T-helper 17 cell (primary cell): Measurements from ENCODE around the gene SCG2. TPM values are rescaled to one million over a fixed set of nuclear protein-coding genes. Genes with fewer than 3 reads are reported as not detected.

ENCODE experiments used
- ATAC-seq: fragments of 150-1000 bp; cut with Tn5 transposase; 2 replicates; pipeline ENCODE4 v1.10.0; 2021; ENCODE audit warnings: mild to moderate bottlenecking, moderate library complexity
- DNase-seq, 3 donors: peaks; one replicate each; pipeline versions ENCODE4 v3.0.0 to v3.0.0-alpha.2; 2020 to 2021
- H3K9me3 ChIP-seq: one replicate; pipeline ENCODE4 v1.7.0; 2013; ENCODE audit warnings: low read length, mild to moderate bottlenecking; ENCODE audit not compliant: control insufficient read depth, poor library complexity, severe bottlenecking
- H3K27ac Mint-ChIP-seq: one replicate; pipeline ENCODE4 v1.8.0; 2022; ENCODE audit warnings: mild to moderate bottlenecking, moderate library complexity, mixed read lengths
- H3K27me3 Mint-ChIP-seq: one replicate; pipeline ENCODE4 v1.8.0; 2022; ENCODE audit warnings: mixed read lengths
- H3K36me3 Mint-ChIP-seq: one replicate; pipeline ENCODE4 v1.8.0; 2022; ENCODE audit warnings: low read depth, mixed read lengths
- H3K4me1 Mint-ChIP-seq: one replicate; pipeline ENCODE4 v1.8.0; 2022; ENCODE audit warnings: mild to moderate bottlenecking, mixed read lengths
- H3K4me3 Mint-ChIP-seq: one replicate; pipeline ENCODE4 v1.8.0; 2022; ENCODE audit warnings: mild to moderate bottlenecking, moderate library complexity, mixed read lengths
- total RNA-seq, 4 donors: library from RNA in 2 of 4; stranded (reverse) in 2 of 4; gene quantifications; one replicate each; pipeline ENCODE4 v1.2.3 and lab custom pipeline; 2022 to 2026

Gene SCG2
- total RNA-seq, 2 donors from 2014 or later, result not detected

- peaks cover 4% of the 10 kb centered on the region for H3K9me3 ChIP-seq
- ATAC-seq (no peak), DNase-seq (no peak)
- Mint-ChIP-seq H3K27me3 (peaks cover 18% of the 10 kb centered on the region), H3K27ac (no peak overlapping the region), H3K4me3 (no peak overlapping the region), H3K36me3 (no peaks in the 10 kb centered on the region), H3K4me1 (no peaks in the 10 kb centered on the region)
These were observed 23.5 kb upstream of the SCG2 start for GRCh38 chr2:223625652-223626051.

GRCh38 chr2:223621901-223622300, 19.7 kb upstream of the SCG2 start:
- Mint-ChIP-seq H3K36me3 (no peaks in the 10 kb centered on the region), H3K4me1 (no peaks in the 10 kb centered on the region), H3K4me3 (no peak overlapping the region), H3K27me3 (peaks cover 30% of the 10 kb centered on the region), H3K27ac (no peak overlapping the region)
- ATAC-seq, result no peak
- no peak for DNase-seq
- H3K9me3 ChIP-seq, result peaks cover 4% of the 10 kb centered on the region

GRCh38 chr2:223619486-223620129, 17.4 kb upstream of the SCG2 start:
- peaks cover 4% of the 10 kb centered on the region for H3K9me3 ChIP-seq
- DNase-seq (no peak), ATAC-seq (no peak)
- Mint-ChIP-seq H3K36me3 (no peaks in the 10 kb centered on the region), H3K4me1 (no peaks in the 10 kb centered on the region), H3K27me3 (peaks cover 45% of the 10 kb centered on the region), H3K4me3 (no peak overlapping the region), H3K27ac (no peak overlapping the region)

- ATAC-seq, result no peak
- peaks cover 4% of the 10 kb centered on the region for H3K9me3 ChIP-seq
- no peak for DNase-seq
- Mint-ChIP-seq H3K27me3 (peaks cover 55% of the 10 kb centered on the region), H3K27ac (no peak overlapping the region), H3K4me3 (no peak overlapping the region), H3K36me3 (no peaks in the 10 kb centered on the region), H3K4me1 (no peaks in the 10 kb centered on the region)
These were observed 16.2 kb upstream of the SCG2 start for GRCh38 chr2:223618172-223619035.

- peaks cover 49% of the 10 kb centered on the region for H3K27me3 Mint-ChIP-seq
- H3K4me1 Mint-ChIP-seq, result no peaks in the 10 kb centered on the region
- no peak overlapping the region for H3K27ac Mint-ChIP-seq
- H3K9me3 ChIP-seq, result no peaks in the 10 kb centered on the region
- no peak for ATAC-seq
- DNase-seq, result no peak
- no peaks in the 10 kb centered on the region for H3K36me3 Mint-ChIP-seq
- no peak overlapping the region for H3K4me3 Mint-ChIP-seq
These were observed 12.4 kb upstream of the SCG2 start for GRCh38 chr2:223614534-223614933.

- DNase-seq (no peak), ATAC-seq (no peak)
- no peaks in the 10 kb centered on the region for H3K9me3 ChIP-seq
- Mint-ChIP-seq H3K4me1 (no peaks in the 10 kb centered on the region), H3K4me3 (no peak overlapping the region), H3K36me3 (no peaks in the 10 kb centered on the region), H3K27me3 (peaks cover 42% of the 10 kb centered on the region), H3K27ac (no peak overlapping the region)
These were observed 11.1 kb upstream of the SCG2 start for GRCh38 chr2:223613017-223613950.

GRCh38 chr2:223612501-223612900, 10.3 kb upstream of the SCG2 start:
- H3K4me1 Mint-ChIP-seq, result no peaks in the 10 kb centered on the region
- H3K4me3 Mint-ChIP-seq, result no peak overlapping the region
- H3K9me3 ChIP-seq, result no peaks in the 10 kb centered on the region
- H3K36me3 Mint-ChIP-seq, result no peaks in the 10 kb centered on the region
- H3K27ac Mint-ChIP-seq, result no peak overlapping the region
- peaks cover 35% of the 10 kb centered on the region for H3K27me3 Mint-ChIP-seq
- ATAC-seq (no peak), DNase-seq (no peak)

- ATAC-seq (no peak), DNase-seq (no peak)
- peaks cover 34% of the 10 kb centered on the region for H3K27me3 Mint-ChIP-seq
- H3K36me3 Mint-ChIP-seq, result no peaks in the 10 kb centered on the region
- no peaks in the 10 kb centered on the region for H3K9me3 ChIP-seq
- H3K4me3 Mint-ChIP-seq, result no peak overlapping the region
- no peak overlapping the region for H3K27ac Mint-ChIP-seq
- H3K4me1 Mint-ChIP-seq, result no peaks in the 10 kb centered on the region
These were observed 8.9 kb upstream of the SCG2 start for GRCh38 chr2:223611061-223611460.

- Mint-ChIP-seq H3K27me3 (peaks cover 13% of the 10 kb centered on the region), H3K4me3 (no peak overlapping the region), H3K27ac (no peak overlapping the region), H3K4me1 (no peaks in the 10 kb centered on the region), H3K36me3 (no peaks in the 10 kb centered on the region)
- no peaks in the 10 kb centered on the region for H3K9me3 ChIP-seq
- DNase-seq, result no peak
- no peak for ATAC-seq
These were observed 5.3 kb upstream of the SCG2 start for GRCh38 chr2:223607476-223607875.

- ATAC-seq, result no peak
- H3K27me3 Mint-ChIP-seq, result peaks cover 13% of the 10 kb centered on the region
- no peak for DNase-seq
- no peaks in the 10 kb centered on the region for H3K4me1 Mint-ChIP-seq
- H3K27ac Mint-ChIP-seq, result no peak overlapping the region
- H3K36me3 Mint-ChIP-seq, result no peaks in the 10 kb centered on the region
- no peaks in the 10 kb centered on the region for H3K9me3 ChIP-seq
- no peak overlapping the region for H3K4me3 Mint-ChIP-seq
These were observed 4.8 kb upstream of the SCG2 start for GRCh38 chr2:223606946-223607345.

- H3K36me3 Mint-ChIP-seq, result no peaks in the 10 kb centered on the region
- peaks cover 13% of the 10 kb centered on the region for H3K27me3 Mint-ChIP-seq
- H3K27ac Mint-ChIP-seq, result no peak overlapping the region
- no peak overlapping the region for H3K4me3 Mint-ChIP-seq
- no peak for DNase-seq
- H3K4me1 Mint-ChIP-seq, result no peaks in the 10 kb centered on the region
- no peak for ATAC-seq
- H3K9me3 ChIP-seq, result no peaks in the 10 kb centered on the region
These were observed 2.1 kb upstream of the SCG2 start for GRCh38 chr2:223604231-223604630.

- ATAC-seq, result no peak
- no peak for DNase-seq
- Mint-ChIP-seq H3K4me3 (no peak overlapping the region), H3K4me1 (no peaks in the 10 kb centered on the region), H3K27me3 (peaks cover 15% of the 10 kb centered on the region), H3K36me3 (no peaks in the 10 kb centered on the region), H3K27ac (no peak overlapping the region)
- H3K9me3 ChIP-seq, result no peaks in the 10 kb centered on the region
These were observed 811 bp upstream of the SCG2 start for GRCh38 chr2:223602972-223603371.

- no peak overlapping the region for H3K27ac Mint-ChIP-seq
- no peak for ATAC-seq
- H3K36me3 Mint-ChIP-seq, result no peaks in the 10 kb centered on the region
- H3K27me3 Mint-ChIP-seq, result peaks cover 14% of the 10 kb centered on the region
- no peak for DNase-seq
- H3K4me1 Mint-ChIP-seq, result no peaks in the 10 kb centered on the region
- H3K9me3 ChIP-seq, result no peaks in the 10 kb centered on the region
- no peak overlapping the region for H3K4me3 Mint-ChIP-seq
These were observed 1.1 kb downstream of the SCG2 start for GRCh38 chr2:223601018-223601417.
